ENCODE measurements around the gene COA1. TPM values are rescaled to one million over a fixed set of nuclear protein-coding genes. Genes with fewer than 3 reads are reported as not detected.

The COA1 gene
- polyA plus RNA-seq, 1 donor (not counting 4 experiments of a cell fraction or from before 2014, with no cell fraction given), result 32.2 TPM

GRCh38 chr7:43678315-43678714 is 51.0 kb downstream of the COA1 start:
- Histone ChIP-seq H3K4me2 (ENCODE audit: control insufficient read depth, extremely low read depth, insufficient read depth, low read depth, low read length) (no peak overlapping the region), H3K9ac (ENCODE audit: control insufficient read depth, extremely low read depth, insufficient read depth, low read length) (no peak overlapping the region), H3K36me3 (ENCODE audit: control insufficient read depth in 2 of 2, extremely low read depth in 1 of 2, insufficient read depth in 2 of 2, low read length in 2 of 2) (no peaks in the 10 kb centered on the region), H3K4me1 (ENCODE audit: control insufficient read depth, extremely low read depth, insufficient read depth, low read length) (peaks cover 11% of the 10 kb centered on the region), H3K9me1 (ENCODE audit: control insufficient read depth, extremely low read depth, insufficient read depth, low read length) (no peaks in the 10 kb centered on the region), H3K9me3 (ENCODE audit: control insufficient read depth, low read depth, low read length) (no peaks in the 10 kb centered on the region), H2AFZ (ENCODE audit: control insufficient read depth, low read length) (no peak overlapping the region), H4K20me1 (ENCODE audit: control insufficient read depth, extremely low read depth, insufficient read depth, low read length) (no peaks in the 10 kb centered on the region), H3K79me2 (ENCODE audit: control insufficient read depth, insufficient read depth, low read length) (peaks cover 33% of the 10 kb centered on the region), H3K27me3 (ENCODE audit: control insufficient read depth, extremely low read depth, insufficient read depth, low read length) (no peaks in the 10 kb centered on the region), H3K27ac (ENCODE audit: control insufficient read depth, insufficient read depth, low read length) (no peak overlapping the region), H3K4me3 (ENCODE audit: control insufficient read depth in 2 of 3, extremely low read depth in 1 of 3, insufficient read depth in 2 of 3, low read depth in 1 of 3, low read length in 3 of 3) (no peak overlapping the region)
- no peak for FAIRE-seq
- dilution Hi-C loops (cut with MboI; ENCODE audit: extremely low pct_ligation_motif_present, low sequenced_read_pairs), result no loop called here
- no peak for DNase-seq (ENCODE audit: low read depth, low spot score)
- no peak for TF ChIP-seq CTCF (optimal IDR thresholded peaks at IDR 0.05 in 1 of 3, IDR thresholded peaks at IDR 0.05 in 1 of 3, conservative IDR thresholded peaks at IDR 0.05 in 1 of 3; ENCODE audit: extremely low read depth in 1 of 3, insufficient read depth in 2 of 3, low read length in 3 of 3)
- TF ChIP-seq EZH2 (IDR thresholded peaks at IDR 0.05; ENCODE audit: low read length), result no peak

DNA sequence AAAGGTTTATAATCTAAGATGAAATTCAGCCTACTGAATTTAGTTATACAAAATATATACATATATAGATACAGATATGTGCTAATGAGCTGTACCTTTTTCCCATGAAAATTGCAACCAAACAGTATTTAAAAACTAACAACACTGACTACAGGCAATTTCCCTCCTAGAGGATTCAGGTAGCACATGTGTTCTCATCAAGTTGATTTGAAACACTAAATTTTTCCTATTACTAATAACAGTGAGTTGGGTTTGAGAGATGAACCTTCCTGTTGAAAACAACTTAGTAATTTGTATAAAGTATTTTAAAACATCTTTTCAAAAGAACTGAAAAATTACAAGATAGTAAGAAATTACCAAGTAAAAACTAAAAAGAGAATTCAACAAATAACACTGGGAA is 51.5 kb downstream of the COA1 start:
- DNase-seq (ENCODE audit: low read depth, low spot score) (no peak), FAIRE-seq (no peak)
- Histone ChIP-seq H3K4me1 (ENCODE audit: control insufficient read depth, extremely low read depth, insufficient read depth, low read length) (peaks cover 11% of the 10 kb centered on the region), H3K27me3 (ENCODE audit: control insufficient read depth, extremely low read depth, insufficient read depth, low read length) (no peaks in the 10 kb centered on the region), H3K27ac (ENCODE audit: control insufficient read depth, insufficient read depth, low read length) (no peak overlapping the region), H3K36me3 (ENCODE audit: control insufficient read depth in 2 of 2, extremely low read depth in 1 of 2, insufficient read depth in 2 of 2, low read length in 2 of 2) (no peaks in the 10 kb centered on the region), H3K4me2 (ENCODE audit: control insufficient read depth, extremely low read depth, insufficient read depth, low read depth, low read length) (no peak overlapping the region), H2AFZ (ENCODE audit: control insufficient read depth, low read length) (no peak overlapping the region), H3K9me1 (ENCODE audit: control insufficient read depth, extremely low read depth, insufficient read depth, low read length) (no peaks in the 10 kb centered on the region), H3K9ac (ENCODE audit: control insufficient read depth, extremely low read depth, insufficient read depth, low read length) (no peak overlapping the region), H3K4me3 (ENCODE audit: control insufficient read depth in 2 of 3, extremely low read depth in 1 of 3, insufficient read depth in 2 of 3, low read depth in 1 of 3, low read length in 3 of 3) (no peak overlapping the region), H4K20me1 (ENCODE audit: control insufficient read depth, extremely low read depth, insufficient read depth, low read length) (no peaks in the 10 kb centered on the region), H3K79me2 (ENCODE audit: control insufficient read depth, insufficient read depth, low read length) (peaks cover 36% of the 10 kb centered on the region), H3K9me3 (ENCODE audit: control insufficient read depth, low read depth, low read length) (no peaks in the 10 kb centered on the region)
- dilution Hi-C loops (cut with MboI; ENCODE audit: extremely low pct_ligation_motif_present, low sequenced_read_pairs), result no loop called here
- no peak for TF ChIP-seq CTCF (optimal IDR thresholded peaks at IDR 0.05 in 1 of 3, IDR thresholded peaks at IDR 0.05 in 1 of 3, conservative IDR thresholded peaks at IDR 0.05 in 1 of 3; ENCODE audit: extremely low read depth in 1 of 3, insufficient read depth in 2 of 3, low read length in 3 of 3)
- no peak for TF ChIP-seq EZH2 (IDR thresholded peaks at IDR 0.05; ENCODE audit: low read length)
